RKO (cell line): ENCODE measurements around the gene ZNF335.
"Not testable (repeated sequence)": the region's sequence is repeated elsewhere in the genome, so short reads cannot be mapped to it uniquely, and the experiment has no call there.

Source experiments
- DNase-seq: peaks from one replicate; pipeline ENCODE4 v3.0.0-alpha.2; 2016; ENCODE audit warnings: low spot score

Gene ZNF335

GRCh38 chr20:45934046-45934585 lies 37.9 kb downstream of the ZNF335 start:
- peak; percentile 77 for DNase-seq

GRCh38 chr20:45933266-45934045 lies 38.5 kb downstream of the ZNF335 start:
- DNase-seq, result peak; percentile 96

GRCh38 chr20:45931680-45932079 lies 40.3 kb downstream of the ZNF335 start:
- DNase-seq, result not testable (repeated sequence)

- DNase-seq, result no peak
These were observed 44.7 kb downstream of the ZNF335 start for GRCh38 chr20:45927071-45927878.

GRCh38 chr20:45926731-45927070 lies 45.3 kb downstream of the ZNF335 start:
- DNase-seq, result no peak

GRCh38 chr20:45925821-45926506 lies 46.0 kb downstream of the ZNF335 start:
- DNase-seq, result no peak

GRCh38 chr20:45924391-45925261 lies 47.4 kb downstream of the ZNF335 start:
- DNase-seq, result no peak

GRCh38 chr20:45921337-45922189 lies 50.4 kb downstream of the ZNF335 start:
- DNase-seq, result no peak

GRCh38 chr20:45920462-45921336 lies 51.3 kb downstream of the ZNF335 start:
- no peak for DNase-seq

- no peak for DNase-seq
These were observed 52.2 kb downstream of the ZNF335 start for GRCh38 chr20:45919542-45920399.

- no peak for DNase-seq
These were observed 53.0 kb downstream of the ZNF335 start for GRCh38 chr20:45918779-45919537.

- no peak for DNase-seq
These were observed 53.7 kb downstream of the ZNF335 start for GRCh38 chr20:45918182-45918737.

- no peak for DNase-seq
These were observed 54.2 kb downstream of the ZNF335 start for GRCh38 chr20:45917790-45918141.

GRCh38 chr20:45913116-45913515 lies 58.9 kb downstream of the ZNF335 start:
- DNase-seq, result peak; percentile 39

GRCh38 chr20:45912344-45912682 lies 59.7 kb downstream of the ZNF335 start:
- no peak for DNase-seq

GRCh38 chr20:45911486-45912343 lies 60.3 kb downstream of the ZNF335 start, which contains the start of gene PLTP:
Gene PLTP, minus strand, starts transcription at chr20:45912155. Its CDS starts 703 bp downstream, at chr20:45911452.
- DNase-seq, result no peak
